Activated naive CD4-positive, alpha-beta T cell treated with anti-CD3 and anti-CD28 coated beads, Interleukin-2, amount 10 ng/mL, durations not matched to agents 7 days and 5 days (primary cell): ENCODE results near the gene NDUFB11.

Experiments
- CTCF ChIA-PET: fragments of 350-600 bp; sonication (Branson Sonifier 250); formaldehyde crosslinking; loops from one replicate; lab custom pipeline; 2021; ENCODE audit warnings: antibody characterized with exemption; lab: Charles Lee
- DNase-seq: peaks from one replicate; pipeline ENCODE4 v3.0.0-alpha.2; 2020
- H3K27ac Mint-ChIP-seq: one replicate; pipeline ENCODE4 v1.8.0; 2021; ENCODE audit warnings: mild to moderate bottlenecking, moderate library complexity, mixed read lengths
- H3K27me3 Mint-ChIP-seq: one replicate; pipeline ENCODE4 v1.8.0; 2021; ENCODE audit warnings: mild to moderate bottlenecking, mixed read lengths
- H3K36me3 Mint-ChIP-seq: one replicate; pipeline ENCODE4 v1.8.0; 2021; ENCODE audit warnings: mixed read lengths
- H3K4me1 Mint-ChIP-seq: one replicate; pipeline ENCODE4 v1.8.0; 2021; ENCODE audit warnings: mixed read lengths
- H3K4me3 Mint-ChIP-seq: one replicate; pipeline ENCODE4 v1.8.0; 2021; ENCODE audit warnings: mild to moderate bottlenecking, moderate library complexity, mixed read lengths
- H3K9me3 Mint-ChIP-seq: one replicate; pipeline ENCODE4 v1.8.0; 2021; ENCODE audit warnings: mixed read lengths

Gene NDUFB11

DNA sequence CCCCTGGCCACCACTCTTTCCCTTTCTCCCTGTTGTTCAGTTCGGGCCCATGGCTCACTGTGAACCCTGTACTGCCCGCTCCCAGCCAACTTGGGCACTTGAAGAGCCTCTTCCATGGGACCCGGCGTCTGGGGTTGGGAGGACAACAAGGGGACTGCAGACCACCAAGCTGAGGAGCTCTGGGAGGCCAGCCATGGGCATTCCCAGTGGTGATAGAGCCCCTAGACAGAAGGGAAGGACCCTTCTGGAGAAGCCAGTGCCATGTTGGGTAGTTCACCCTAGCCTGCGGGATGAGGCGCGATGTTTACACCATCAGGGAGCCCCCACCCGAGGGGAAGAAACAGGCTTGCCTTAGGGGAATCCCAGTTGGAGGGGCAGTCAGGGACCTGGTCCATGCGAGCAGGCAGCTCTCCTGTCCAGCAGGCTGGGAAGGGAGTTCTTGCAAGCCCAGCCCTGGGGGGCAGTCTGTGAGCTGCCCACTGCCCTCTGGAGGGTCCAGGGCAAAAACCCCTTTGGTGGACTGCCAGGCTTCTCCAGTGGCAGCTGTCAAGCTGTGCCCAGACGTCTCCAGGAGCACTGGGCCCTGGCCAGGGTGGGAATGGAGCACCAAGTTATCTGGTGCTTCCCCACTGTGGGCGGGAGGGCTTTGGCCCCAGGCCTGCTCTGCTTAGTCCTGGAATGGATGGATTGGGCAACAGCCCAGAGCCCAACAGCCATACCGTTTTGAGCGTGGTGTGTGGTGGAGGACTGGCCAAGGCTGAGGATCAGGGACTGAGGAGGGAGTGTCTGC lies 25.4 kb upstream of the NDUFB11 start:
- no peaks in the 10 kb centered on the region for H3K27me3 Mint-ChIP-seq
- H3K27ac Mint-ChIP-seq: no peak overlapping the region
- DNase-seq: no peak
- H3K36me3 Mint-ChIP-seq: peaks cover 13% of the 10 kb centered on the region
- no peaks in the 10 kb centered on the region for H3K4me1 Mint-ChIP-seq
- no peaks in the 10 kb centered on the region for H3K9me3 Mint-ChIP-seq
- CTCF ChIA-PET: no interaction called here
- no peak overlapping the region for H3K4me3 Mint-ChIP-seq

DNA sequence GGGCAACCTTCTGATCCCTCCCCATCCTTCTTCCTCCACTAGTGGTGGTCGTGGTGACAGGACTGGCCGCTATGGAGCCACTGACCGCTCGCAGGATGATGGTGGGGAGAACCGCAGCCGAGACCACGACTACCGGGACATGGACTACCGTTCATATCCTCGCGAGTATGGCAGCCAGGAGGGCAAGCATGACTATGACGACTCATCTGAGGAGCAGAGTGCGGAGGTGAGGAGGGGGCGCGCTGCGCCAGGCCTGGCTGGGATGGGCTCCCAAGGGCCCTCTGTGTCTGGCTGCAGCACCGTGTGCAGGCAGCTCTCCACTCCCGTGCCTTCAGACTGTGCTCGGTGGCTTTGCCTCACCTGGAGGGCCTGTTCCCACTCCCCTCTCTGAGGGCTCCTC lies 24.8 kb upstream of the NDUFB11 start:
- Mint-ChIP-seq H3K9me3 (no peaks in the 10 kb centered on the region), H3K4me3 (no peak overlapping the region), H3K4me1 (no peaks in the 10 kb centered on the region), H3K27me3 (no peaks in the 10 kb centered on the region), H3K27ac (no peak overlapping the region), H3K36me3 (peaks cover 18% of the 10 kb centered on the region)
- CTCF ChIA-PET: no interaction called here
- DNase-seq: no peak

GRCh38 chrX:47168495-47169073 lies 24.1 kb upstream of the NDUFB11 start:
- CTCF ChIA-PET: no interaction called here
- Mint-ChIP-seq H3K4me3 (no peak overlapping the region), H3K9me3 (no peaks in the 10 kb centered on the region), H3K4me1 (no peaks in the 10 kb centered on the region), H3K36me3 (peaks cover 18% of the 10 kb centered on the region), H3K27me3 (no peaks in the 10 kb centered on the region), H3K27ac (no peak overlapping the region)
- no peak for DNase-seq

GRCh38 chrX:47166126-47166525 lies 21.6 kb upstream of the NDUFB11 start:
- Mint-ChIP-seq H3K36me3 (peaks cover 17% of the 10 kb centered on the region), H3K27ac (no peak overlapping the region), H3K27me3 (no peaks in the 10 kb centered on the region), H3K9me3 (no peaks in the 10 kb centered on the region), H3K4me3 (no peak overlapping the region), H3K4me1 (no peaks in the 10 kb centered on the region)
- CTCF ChIA-PET: no interaction called here
- no peak for DNase-seq

DNA sequence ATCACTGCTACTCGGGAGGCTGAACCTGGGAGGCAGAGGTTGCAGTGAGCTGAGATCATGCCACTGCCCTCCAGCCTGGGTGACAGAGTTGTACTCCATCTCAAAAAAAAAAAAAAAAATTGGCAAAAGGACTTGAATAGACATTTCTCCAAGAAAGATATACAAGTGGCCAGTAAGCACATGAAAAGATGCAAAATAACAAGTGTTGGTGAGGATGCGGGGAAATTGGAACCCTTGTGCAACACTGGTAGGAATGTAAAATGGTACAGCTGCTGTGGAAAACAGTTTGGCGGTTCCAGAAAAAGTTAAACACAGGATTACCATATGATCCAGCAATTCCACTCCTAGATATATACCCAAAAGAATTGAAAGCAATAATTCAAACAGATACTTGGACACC lies 19.9 kb upstream of the NDUFB11 start:
- no peak for DNase-seq
- Mint-ChIP-seq H3K27ac (no peak overlapping the region), H3K36me3 (peaks cover 17% of the 10 kb centered on the region), H3K4me3 (no peak overlapping the region), H3K4me1 (no peaks in the 10 kb centered on the region), H3K27me3 (no peaks in the 10 kb centered on the region), H3K9me3 (no peaks in the 10 kb centered on the region)
- CTCF ChIA-PET: no interaction called here

- no peaks in the 10 kb centered on the region for H3K9me3 Mint-ChIP-seq
- H3K27ac Mint-ChIP-seq: no peak overlapping the region
- H3K36me3 Mint-ChIP-seq: peaks cover 16% of the 10 kb centered on the region
- no peaks in the 10 kb centered on the region for H3K27me3 Mint-ChIP-seq
- no peak for DNase-seq
- no peak overlapping the region for H3K4me3 Mint-ChIP-seq
- H3K4me1 Mint-ChIP-seq: no peaks in the 10 kb centered on the region
- CTCF ChIA-PET: no interaction called here
These were observed 18.6 kb upstream of the NDUFB11 start for GRCh38 chrX:47162927-47163583.

- no peaks in the 10 kb centered on the region for H3K9me3 Mint-ChIP-seq
- no peak overlapping the region for H3K4me3 Mint-ChIP-seq
- no peak overlapping the region for H3K27ac Mint-ChIP-seq
- H3K27me3 Mint-ChIP-seq: no peaks in the 10 kb centered on the region
- peaks cover 25% of the 10 kb centered on the region for H3K36me3 Mint-ChIP-seq
- DNase-seq: no peak
- CTCF ChIA-PET: no interaction called here
- H3K4me1 Mint-ChIP-seq: no peaks in the 10 kb centered on the region
These were observed 16.3 kb upstream of the NDUFB11 start for GRCh38 chrX:47160781-47161180.

- Mint-ChIP-seq H3K9me3 (no peaks in the 10 kb centered on the region), H3K4me1 (no peaks in the 10 kb centered on the region), H3K36me3 (peaks cover 19% of the 10 kb centered on the region), H3K27ac (no peak overlapping the region), H3K4me3 (no peak overlapping the region), H3K27me3 (no peaks in the 10 kb centered on the region)
- CTCF ChIA-PET: no interaction called here
- DNase-seq: no peak
These were observed 14.3 kb upstream of the NDUFB11 start for GRCh38 chrX:47158781-47159180.

- Mint-ChIP-seq H3K27me3 (no peaks in the 10 kb centered on the region), H3K4me3 (no peak overlapping the region), H3K4me1 (no peaks in the 10 kb centered on the region), H3K9me3 (no peaks in the 10 kb centered on the region), H3K27ac (no peak overlapping the region), H3K36me3 (peaks cover 22% of the 10 kb centered on the region)
- CTCF ChIA-PET: no interaction called here
- no peak for DNase-seq
These were observed 13.6 kb upstream of the NDUFB11 start for GRCh38 chrX:47158131-47158530.

- CTCF ChIA-PET: no interaction called here
- Mint-ChIP-seq H3K4me3 (no peak overlapping the region), H3K4me1 (no peaks in the 10 kb centered on the region), H3K9me3 (no peaks in the 10 kb centered on the region), H3K27ac (no peak overlapping the region), H3K27me3 (no peaks in the 10 kb centered on the region), H3K36me3 (peaks cover 19% of the 10 kb centered on the region)
- no peak for DNase-seq
These were observed 12.4 kb upstream of the NDUFB11 start for GRCh38 chrX:47156611-47157520.

- CTCF ChIA-PET: no interaction called here
- no peak for DNase-seq
- Mint-ChIP-seq H3K4me3 (no peak overlapping the region), H3K27ac (no peak overlapping the region), H3K4me1 (peaks cover 14% of the 10 kb centered on the region), H3K36me3 (peaks cover 23% of the 10 kb centered on the region), H3K9me3 (peaks cover 3% of the 10 kb centered on the region), H3K27me3 (no peaks in the 10 kb centered on the region)
These were observed 6.9 kb upstream of the NDUFB11 start for GRCh38 chrX:47151435-47151834.

- Mint-ChIP-seq H3K27me3 (peaks cover 4% of the 10 kb centered on the region), H3K9me3 (peaks cover 3% of the 10 kb centered on the region), H3K4me3 (no peak overlapping the region), H3K4me1 (peaks cover 20% of the 10 kb centered on the region), H3K36me3 (peaks cover 28% of the 10 kb centered on the region), H3K27ac (no peak overlapping the region)
- CTCF ChIA-PET: no interaction called here
- DNase-seq: no peak
These were observed 4.4 kb upstream of the NDUFB11 start for GRCh38 chrX:47148946-47149345.

- H3K27me3 Mint-ChIP-seq: peaks cover 4% of the 10 kb centered on the region
- CTCF ChIA-PET: no interaction called here
- peaks cover 33% of the 10 kb centered on the region for H3K36me3 Mint-ChIP-seq
- no peak for DNase-seq
- peaks cover 32% of the 10 kb centered on the region for H3K4me1 Mint-ChIP-seq
- H3K27ac Mint-ChIP-seq: peak overlapping the region; percentile 49
- H3K9me3 Mint-ChIP-seq: peaks cover 3% of the 10 kb centered on the region
- peak overlapping the region; percentile 37 for H3K4me3 Mint-ChIP-seq
These were observed 2.7 kb upstream of the NDUFB11 start for GRCh38 chrX:47146936-47147859.
